Adrenal gland (tissue), 5 donors: Measurements from ENCODE around the gene C10orf67.

Experiments used
- POLR2A ChIP-seq, 2 donors: fragments of 450-650 bp; IDR thresholded peaks; one replicate each; pipeline ENCODE4 v1.6.1; 2017; ENCODE audit warnings: antibody characterized with exemption in 2 of 2, mild to moderate bottlenecking in 2 of 2, moderate library complexity in 1 of 2
- TF ChIP-seq, protein P1 (sequence below), 6 experiments: fragments of 450-650 bp in 4 of 6; fragments of 200-600 bp in 2 of 6; sonication (generic) in 1 of 6; IDR thresholded peaks; 1 replicate in 5 of 6; 2 replicates in 1 of 6; pipeline versions ENCODE4 v1.5.1 to v1.8.0; 2016 to 2021; ENCODE audit warnings: antibody characterized with exemption in 6 of 6, mild to moderate bottlenecking in 2 of 6, moderate library complexity in 1 of 6
- donor health status: DM: no; HTN: no; CAD: no.

DNA sequence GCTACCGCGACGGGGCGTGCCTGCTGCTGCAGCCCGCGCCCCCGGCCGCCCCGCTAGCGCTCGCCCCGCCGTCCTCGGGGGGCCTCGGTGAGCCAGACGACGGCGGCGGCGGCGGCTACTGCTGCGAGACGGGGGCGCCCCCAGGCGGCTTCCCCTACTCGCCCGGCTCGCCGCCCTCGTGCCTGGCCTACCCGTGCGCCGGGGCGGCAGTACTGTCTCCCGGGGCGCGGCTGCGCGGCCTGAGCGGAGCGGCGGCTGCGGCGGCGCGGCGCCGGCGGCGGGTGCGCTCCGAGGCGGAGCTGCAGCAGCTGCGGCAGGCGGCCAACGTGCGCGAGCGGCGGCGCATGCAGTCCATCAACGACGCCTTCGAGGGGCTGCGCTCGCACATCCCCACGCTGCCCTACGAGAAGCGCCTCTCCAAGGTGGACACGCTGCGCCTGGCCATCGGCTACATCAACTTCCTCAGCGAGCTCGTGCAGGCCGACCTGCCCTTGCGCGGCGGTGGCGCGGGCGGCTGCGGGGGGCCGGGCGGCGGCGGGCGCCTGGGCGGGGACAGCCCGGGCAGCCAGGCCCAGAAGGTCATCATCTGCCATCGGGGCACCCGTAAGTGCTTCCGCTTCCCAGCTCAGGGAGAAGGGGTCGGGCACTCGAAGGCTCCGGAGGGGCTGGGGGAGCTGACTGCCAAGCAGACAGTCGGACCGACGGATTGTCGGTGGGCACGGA lies 151.7 kb downstream of the C10orf67 start:
- TF ChIP-seq, protein P1, sequence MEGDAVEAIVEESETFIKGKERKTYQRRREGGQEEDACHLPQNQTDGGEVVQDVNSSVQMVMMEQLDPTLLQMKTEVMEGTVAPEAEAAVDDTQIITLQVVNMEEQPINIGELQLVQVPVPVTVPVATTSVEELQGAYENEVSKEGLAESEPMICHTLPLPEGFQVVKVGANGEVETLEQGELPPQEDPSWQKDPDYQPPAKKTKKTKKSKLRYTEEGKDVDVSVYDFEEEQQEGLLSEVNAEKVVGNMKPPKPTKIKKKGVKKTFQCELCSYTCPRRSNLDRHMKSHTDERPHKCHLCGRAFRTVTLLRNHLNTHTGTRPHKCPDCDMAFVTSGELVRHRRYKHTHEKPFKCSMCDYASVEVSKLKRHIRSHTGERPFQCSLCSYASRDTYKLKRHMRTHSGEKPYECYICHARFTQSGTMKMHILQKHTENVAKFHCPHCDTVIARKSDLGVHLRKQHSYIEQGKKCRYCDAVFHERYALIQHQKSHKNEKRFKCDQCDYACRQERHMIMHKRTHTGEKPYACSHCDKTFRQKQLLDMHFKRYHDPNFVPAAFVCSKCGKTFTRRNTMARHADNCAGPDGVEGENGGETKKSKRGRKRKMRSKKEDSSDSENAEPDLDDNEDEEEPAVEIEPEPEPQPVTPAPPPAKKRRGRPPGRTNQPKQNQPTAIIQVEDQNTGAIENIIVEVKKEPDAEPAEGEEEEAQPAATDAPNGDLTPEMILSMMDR (IDR thresholded peaks at IDR 0.05) = no peak
- TF ChIP-seq POLR2A (IDR thresholded peaks at IDR 0.05) = no peak
